Right cardiac atrium (tissue), 5 donors: ENCODE data around the gene ANKRD44. TPM values are rescaled to one million over a fixed set of nuclear protein-coding genes. Genes with fewer than 3 reads are reported as not detected.
"Not testable (repeated sequence)": the region's sequence is repeated elsewhere in the genome, so short reads cannot be mapped to it uniquely, and the experiment has no call there.

Experiments
- ATAC-seq, 2 donors: fragments of 200-7000 bp; cut with Tn5 transposase; one replicate each; pipeline versions ENCODE4 v1.8.0 to v1.9.1; 2020; ENCODE audit warnings: moderate library complexity in 2 of 2, mild to moderate bottlenecking in 1 of 2
- DNase-seq, 3 donors: peaks; one replicate each; pipeline ENCODE4 v3.0.0-alpha.2; 2020
- H3K27ac ChIP-seq: one replicate; pipeline ENCODE4 v1.5.1; 2013; ENCODE audit warnings: mild to moderate bottlenecking, low read length, control low read depth, moderate library complexity
- H3K27me3 ChIP-seq: one replicate; pipeline ENCODE4 v1.6.1; 2013; ENCODE audit not compliant: control insufficient read depth, insufficient read depth
- H3K4me1 ChIP-seq: one replicate; pipeline ENCODE4 v1.6.1; 2013; ENCODE audit warnings: low read length; ENCODE audit not compliant: control insufficient read depth, insufficient read depth
- H3K4me3 ChIP-seq: one replicate; pipeline ENCODE4 v1.5.1; 2013; ENCODE audit warnings: low read length, control low read depth
- H3K9me3 ChIP-seq: one replicate; pipeline ENCODE4 v1.6.1; 2013; ENCODE audit warnings: low read length; ENCODE audit not compliant: control insufficient read depth
- WGBS: extraction: QIAGEN DNeasy Blood & Tissue Kit; methylation state at CpG from one replicate; pipeline ENCODE4 v1.1.7; 2013; 5-methylcytosine and 5-hydroxymethylcytosine counted together
- intact Hi-C, 4 donors: fragments of 100-400 bp; cut with DNase I; formaldehyde crosslinking; loops; one replicate each; pipeline versions ENCODE4 v1.11.0 to v1.14.0; 2022 to 2023
- polyA plus RNA-seq: library from polyadenylated mRNA; stranded (reverse); fragments of 200-250 nt; gene quantifications from one replicate; pipeline ENCODE4 v1.2.3, GENCODE V29; 2013
- total RNA-seq, 4 donors: library from RNA; stranded (reverse); fragmentation: NEBNext Ultra II Directional; extraction: Animal tissue kit (Norgen Biotek cat#: 25700); gene quantifications; one replicate each; pipeline ENCODE4 v1.2.1, GENCODE V29; 2021
- donor health status: healthy with polysubstance abuse.
- donor health status: DM: no; HTN: yes; CAD: no.
- donor health status: DM: no; HTN: no; CAD: no.
- donor health status: DM: no; HTN: yes; CAD: no; lungs with severe emphysema.
- donor health status: DM: yes; HTN: yes; CAD: no.

Gene ANKRD44
- total and polyA plus RNA-seq, 5 donors, result 4.8 to 18.8 (median 14.3) TPM

- intact Hi-C loops, H3K27me3 ChIP-seq, ATAC-seq, H3K27ac ChIP-seq, H3K4me3 ChIP-seq, DNase-seq, H3K9me3 ChIP-seq, H3K4me1 ChIP-seq: not testable (repeated sequence)
- 78% methylated on average over 5 of the region's 5 CpGs for WGBS
These were observed 33.4 kb upstream of the ANKRD44 start for GRCh38 chr2:197343968-197344367.

DNA sequence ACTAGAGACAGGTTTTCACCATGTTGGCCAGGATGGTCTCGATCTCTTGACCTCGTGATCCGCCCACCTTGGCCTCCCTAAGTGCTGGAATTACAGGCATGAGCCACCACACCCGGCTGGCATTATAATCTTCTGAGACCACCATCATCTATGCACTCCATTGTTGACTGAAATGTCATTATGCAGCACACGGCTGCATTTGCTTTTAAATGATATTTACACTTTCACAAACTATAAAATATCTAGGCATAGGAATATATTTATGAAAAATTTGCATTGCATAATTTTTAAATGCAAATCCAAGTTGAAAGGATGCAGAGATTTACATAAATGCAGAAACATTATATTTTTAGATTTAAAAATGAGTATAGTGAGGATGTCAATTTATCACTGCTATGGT, 30.0 kb upstream of the ANKRD44 start:
- Histone ChIP-seq H3K27me3 (no peaks in the 10 kb centered on the region), H3K4me1 (no peaks in the 10 kb centered on the region), H3K4me3 (no peak overlapping the region), H3K27ac (no peak overlapping the region), H3K9me3 (no peaks in the 10 kb centered on the region)
- intact Hi-C loops, result no loop called here
- ATAC-seq (no peak), DNase-seq (no peak)
- 97% methylated on average over 5 of the region's 5 CpGs for WGBS

DNA sequence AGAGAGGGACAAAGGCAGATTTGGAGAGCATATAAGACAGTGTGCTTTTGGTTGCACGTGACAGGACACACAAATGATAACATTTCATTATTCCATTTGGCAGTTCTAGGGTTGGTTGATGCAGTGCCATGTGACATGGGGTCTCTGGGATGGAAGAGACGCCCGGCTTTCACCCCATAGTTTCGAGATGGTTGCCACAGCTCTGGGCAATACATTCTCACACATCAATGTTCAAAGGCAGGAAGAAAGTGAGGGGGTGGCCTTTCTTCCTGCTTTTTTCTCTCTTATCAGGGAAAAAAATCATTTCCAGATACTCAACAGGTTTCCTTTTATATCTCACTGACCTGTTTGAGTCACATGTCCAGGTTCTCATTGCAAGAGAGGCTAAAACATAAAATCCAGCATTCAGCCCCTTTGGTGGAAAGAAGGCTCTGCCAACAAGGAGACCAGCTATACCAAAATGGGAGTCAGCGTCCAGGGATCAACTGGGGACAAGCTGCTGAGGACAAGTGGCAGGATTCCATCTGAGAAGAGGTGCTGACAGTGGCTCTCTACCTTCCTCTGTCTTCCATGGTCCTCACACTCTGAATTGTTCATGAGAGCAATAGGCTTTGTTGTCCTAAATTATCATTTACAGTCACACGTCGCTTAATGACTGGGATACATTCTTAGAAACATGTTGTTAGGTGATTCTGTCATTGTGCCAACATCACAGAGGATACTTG, 29.1 kb upstream of the ANKRD44 start:
- no peaks in the 10 kb centered on the region for H3K4me1 ChIP-seq
- intact Hi-C loops, result no loop called here
- no peak overlapping the region for H3K4me3 ChIP-seq
- no peak overlapping the region for H3K27ac ChIP-seq
- WGBS, result 48% methylated on average over 7 of the region's 7 CpGs
- DNase-seq, result no peak
- ATAC-seq, result peak in 1 of 2 donors; percentile 74
- no peaks in the 10 kb centered on the region for H3K27me3 ChIP-seq
- no peaks in the 10 kb centered on the region for H3K9me3 ChIP-seq

- H3K27me3 ChIP-seq, result no peaks in the 10 kb centered on the region
- no peak for ATAC-seq
- no peak for DNase-seq
- WGBS, result 76% methylated on average over 8 of the region's 8 CpGs
- H3K4me3 ChIP-seq, result no peak overlapping the region
- intact Hi-C loops, result no loop called here
- no peak overlapping the region for H3K27ac ChIP-seq
- H3K4me1 ChIP-seq, result no peaks in the 10 kb centered on the region
- H3K9me3 ChIP-seq, result no peaks in the 10 kb centered on the region
These were observed 28.4 kb upstream of the ANKRD44 start for GRCh38 chr2:197339016-197339415.

- ATAC-seq, result no peak
- WGBS, result 91% methylated on average over 2 of the region's 2 CpGs
These were observed 22.1 kb upstream of the ANKRD44 start for GRCh38 chr2:197332641-197333040.

GRCh38 chr2:197328461-197328860, 17.9 kb upstream of the ANKRD44 start:
- ATAC-seq (no peak), DNase-seq (no peak)
- intact Hi-C loops, result no loop called here
- H3K27me3 ChIP-seq, result no peaks in the 10 kb centered on the region
- H3K27ac ChIP-seq, result no peak overlapping the region
- H3K4me1 ChIP-seq, result no peaks in the 10 kb centered on the region
- WGBS, result 80% methylated on average over 5 of the region's 5 CpGs
- H3K9me3 ChIP-seq, result no peaks in the 10 kb centered on the region
- H3K4me3 ChIP-seq, result no peak overlapping the region

More at GRCh38 chr2:197332641-197333040, 22.1 kb upstream of the ANKRD44 start:
- no peak overlapping the region for H3K4me3 ChIP-seq
- no peak overlapping the region for H3K27ac ChIP-seq
- no peaks in the 10 kb centered on the region for H3K4me1 ChIP-seq
- no peak for DNase-seq
- intact Hi-C loops, result no loop called here
- no peaks in the 10 kb centered on the region for H3K27me3 ChIP-seq
- no peaks in the 10 kb centered on the region for H3K9me3 ChIP-seq

DNA sequence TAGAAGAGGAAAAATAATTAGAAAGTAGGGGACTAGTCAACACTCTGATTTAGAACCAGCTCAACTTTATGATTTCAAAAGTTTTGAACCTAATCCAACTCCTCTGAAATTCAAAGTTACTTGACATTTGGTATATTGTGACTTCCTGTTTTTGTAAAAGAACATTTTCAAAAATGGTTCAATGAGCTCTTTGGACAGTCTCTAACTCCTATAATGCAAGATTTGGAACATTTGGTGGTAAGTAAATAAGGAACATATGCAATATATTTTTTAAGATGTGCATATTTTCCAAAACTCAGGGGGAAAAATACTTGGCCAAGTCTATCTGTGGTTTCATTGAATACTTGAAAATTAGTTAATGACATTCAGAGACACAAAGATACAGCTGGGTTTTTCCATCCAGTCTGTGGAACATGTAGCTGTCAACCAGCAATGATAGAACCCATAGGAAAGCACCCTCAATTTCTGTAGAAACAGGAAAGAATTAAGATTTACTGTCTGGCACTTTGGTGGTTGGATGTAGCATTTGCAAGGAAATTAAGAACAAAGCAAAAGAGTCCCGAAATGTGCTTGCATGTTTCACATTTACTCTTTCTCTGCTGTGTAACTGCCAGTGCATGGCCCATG, 17.0 kb upstream of the ANKRD44 start:
- ATAC-seq, result no peak
- WGBS, result 57% methylated on average over 1 of the region's 1 CpG
- Histone ChIP-seq H3K27me3 (no peaks in the 10 kb centered on the region), H3K27ac (no peak overlapping the region), H3K4me3 (no peak overlapping the region), H3K9me3 (no peaks in the 10 kb centered on the region), H3K4me1 (no peaks in the 10 kb centered on the region)
- intact Hi-C loops, result no loop called here
- no peak for DNase-seq

- Histone ChIP-seq H3K27ac (no peak overlapping the region), H3K4me3 (no peak overlapping the region), H3K27me3 (no peaks in the 10 kb centered on the region), H3K4me1 (no peaks in the 10 kb centered on the region), H3K9me3 (no peaks in the 10 kb centered on the region)
- 92% methylated on average over 3 of the region's 3 CpGs for WGBS
- ATAC-seq (no peak), DNase-seq (no peak)
- intact Hi-C loops, result no loop called here
These were observed 16.5 kb upstream of the ANKRD44 start for GRCh38 chr2:197327073-197327471.

DNA sequence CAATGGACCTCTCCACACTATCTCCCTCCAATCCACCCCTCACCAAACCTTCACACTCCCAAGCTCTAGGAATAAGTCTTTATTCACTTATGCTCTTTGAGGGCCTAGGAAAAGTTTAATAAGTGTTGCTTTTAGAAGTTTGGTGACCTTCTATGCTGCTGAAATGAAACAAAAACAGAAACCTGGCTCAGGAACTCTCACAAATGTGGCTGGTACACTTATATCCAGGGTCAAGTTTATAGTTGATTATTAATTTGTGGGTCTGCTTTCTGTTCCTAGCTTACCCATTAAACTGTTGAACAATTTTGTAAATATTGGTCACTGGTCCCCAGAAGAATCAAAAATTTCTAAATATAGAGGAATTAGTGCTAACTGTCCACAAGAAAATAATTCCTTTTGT, 14.2 kb upstream of the ANKRD44 start:
- no peak for ATAC-seq
- H3K4me1 ChIP-seq, result no peaks in the 10 kb centered on the region
- H3K27ac ChIP-seq, result no peak overlapping the region
- no peaks in the 10 kb centered on the region for H3K9me3 ChIP-seq
- no peak overlapping the region for H3K4me3 ChIP-seq
- no peak for DNase-seq
- no peaks in the 10 kb centered on the region for H3K27me3 ChIP-seq
- intact Hi-C loops, result no loop called here

GRCh38 chr2:197322724-197323720, 12.4 kb upstream of the ANKRD44 start:
- WGBS, result 59% methylated on average over 11 of the region's 11 CpGs
- intact Hi-C loops, result no loop called here
- H3K4me3 ChIP-seq, result no peak overlapping the region
- H3K4me1 ChIP-seq, result no peaks in the 10 kb centered on the region
- H3K9me3 ChIP-seq, result no peaks in the 10 kb centered on the region
- no peak for ATAC-seq
- H3K27me3 ChIP-seq, result no peaks in the 10 kb centered on the region
- DNase-seq, result no peak
- no peak overlapping the region for H3K27ac ChIP-seq

- H3K4me1 ChIP-seq, result no peaks in the 10 kb centered on the region
- H3K27me3 ChIP-seq, result no peaks in the 10 kb centered on the region
- DNase-seq, result no peak
- 93% methylated on average over 2 of the region's 2 CpGs for WGBS
- H3K9me3 ChIP-seq, result no peaks in the 10 kb centered on the region
- intact Hi-C loops, result no loop called here
- ATAC-seq, result no peak
- no peak overlapping the region for H3K27ac ChIP-seq
- H3K4me3 ChIP-seq, result no peak overlapping the region
These were observed 11.6 kb upstream of the ANKRD44 start for GRCh38 chr2:197322143-197322542.
